Testis (tissue), 3 donors: Measurements from ENCODE around the gene RYR3. TPM values are rescaled to one million over a fixed set of nuclear protein-coding genes. Genes with fewer than 3 reads are reported as not detected.

Experiments used
- DNase-seq: peaks from one replicate; pipeline ENCODE4 v3.0.0-alpha.2; 2019
- H3K27ac ChIP-seq, 2 donors: fragments of 200-600 bp; sonication (generic); one replicate each; pipeline ENCODE4 v1.5.1; 2019
- H3K27me3 ChIP-seq: fragments of 200-600 bp; sonication (generic); one replicate; pipeline ENCODE4 v1.5.1; 2019
- H3K36me3 ChIP-seq: fragments of 200-600 bp; sonication (generic); one replicate; pipeline ENCODE4 v1.5.1; 2017; ENCODE audit warnings: low read depth; ENCODE audit errors: missing control alignments
- H3K4me1 ChIP-seq: fragments of 200-600 bp; sonication (generic); one replicate; pipeline ENCODE4 v1.5.1; 2019
- H3K4me3 ChIP-seq, 2 donors: fragments of 200-600 bp; sonication (generic); one replicate each; pipeline ENCODE4 v1.5.1; 2017 to 2019
- H3K9me3 ChIP-seq: fragments of 200-600 bp; sonication (generic); one replicate; pipeline ENCODE4 v1.5.1; 2017
- CTCF ChIP-seq, 3 experiments: fragments of 450-650 bp in 2 of 3; fragments of 200-600 bp in 1 of 3; sonication (generic) in 1 of 3; IDR thresholded peaks; one replicate each; pipeline ENCODE4 v1.5.1; 2016 to 2019; ENCODE audit warnings: antibody characterized with exemption in 3 of 3, mild to moderate bottlenecking in 2 of 3, moderate library complexity in 1 of 3
- POLR2A ChIP-seq: fragments of 450-650 bp; IDR thresholded peaks from one replicate; pipeline ENCODE4 v1.6.1; 2017; ENCODE audit warnings: antibody characterized with exemption, mild to moderate bottlenecking, moderate library complexity
- WGBS, 2 donors: methylation state at CpG; one replicate each; pipeline ENCODE4 v1.1.5; 2018; 5-methylcytosine and 5-hydroxymethylcytosine counted together
- intact Hi-C: fragments of 100-400 bp; cut with DNase I; formaldehyde crosslinking; loops from one replicate; pipeline ENCODE4 v1.15.1; 2023; ENCODE audit warnings: low total_unique reads
- polyA plus RNA-seq: library from polyadenylated mRNA; stranded (reverse); fragments of 350-450 nt; fragmentation: Illumina TruSeq; extraction: RNeasy Lipid Tissue Mini Kit (QIAGEN cat#74804); gene quantifications from one replicate; pipeline ENCODE4 v1.2.3, GENCODE V29; 2014; ENCODE audit warnings: low read depth, low replicate concordance; ENCODE audit not compliant: insufficient read depth
- total RNA-seq, 2 donors: library from RNA; depleted of rRNA; stranded (reverse); fragments of >200 nt; gene quantifications; one replicate each; pipeline ENCODE4 v1.2.3, GENCODE V29; 2016

RYR3 gene
- total and polyA plus RNA-seq, 3 donors from 2014 or later, result 4.3 to 7.6 (median 4.4) TPM

GRCh38 chr15:33292717-33293307 is 18.0 kb upstream of the RYR3 start:
- intact Hi-C loops, result no loop called here
- Histone ChIP-seq H3K9me3 (no peaks in the 10 kb centered on the region), H3K36me3 (no peaks in the 10 kb centered on the region), H3K27ac (no peak overlapping the region), H3K4me1 (no peaks in the 10 kb centered on the region), H3K27me3 (no peaks in the 10 kb centered on the region), H3K4me3 (no peak overlapping the region)
- peak; percentile 82 for DNase-seq
- TF ChIP-seq CTCF (IDR thresholded peaks at IDR 0.05) (peak; percentile 25 to 68 (median 67)), POLR2A (no peak)
- WGBS, 2 donors, result 28 to 39% methylated on average over 7 of the region's 7 CpGs

GRCh38 chr15:33293713-33294334 is 16.9 kb upstream of the RYR3 start:
- Histone ChIP-seq H3K9me3 (no peaks in the 10 kb centered on the region), H3K27ac (no peak overlapping the region), H3K36me3 (no peaks in the 10 kb centered on the region), H3K4me1 (no peaks in the 10 kb centered on the region), H3K4me3 (no peak overlapping the region), H3K27me3 (no peaks in the 10 kb centered on the region)
- WGBS, 2 donors, result 47 to 50% methylated on average over 11 to 19 of the region's 19 CpGs
- TF ChIP-seq CTCF (IDR thresholded peaks at IDR 0.05), result no peak
- TF ChIP-seq POLR2A, result no peak
- intact Hi-C loops, result no loop called here
- no peak for DNase-seq

- Histone ChIP-seq H3K27me3 (no peaks in the 10 kb centered on the region), H3K4me3 (no peak overlapping the region), H3K27ac (no peak overlapping the region), H3K4me1 (no peaks in the 10 kb centered on the region), H3K36me3 (no peaks in the 10 kb centered on the region), H3K9me3 (no peaks in the 10 kb centered on the region)
- no peak for DNase-seq
- TF ChIP-seq CTCF (IDR thresholded peaks at IDR 0.05), result no peak
- no peak for TF ChIP-seq POLR2A
- intact Hi-C loops, result no loop called here
Observed at GRCh38 chr15:33296050-33296449, 14.7 kb upstream of the RYR3 start.

DNA sequence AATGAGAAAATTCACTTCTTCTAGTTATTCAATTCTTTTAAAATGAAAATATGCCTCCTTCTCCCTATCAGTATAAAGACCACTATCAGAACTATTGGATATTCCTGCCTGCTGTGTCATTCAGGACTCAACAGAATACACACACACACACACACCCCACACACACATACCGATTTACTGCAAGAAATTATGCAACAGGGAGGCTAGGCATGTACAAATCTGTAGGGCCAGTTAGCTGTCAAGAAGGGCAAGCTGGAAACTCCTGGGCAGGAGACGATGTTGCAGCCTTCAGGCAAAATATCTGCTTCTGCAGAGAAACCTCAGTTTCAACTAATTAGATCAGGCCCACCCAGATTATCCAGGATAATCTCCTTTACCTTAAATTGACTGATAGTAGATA is 13.9 kb upstream of the RYR3 start:
- DNase-seq, result no peak
- Histone ChIP-seq H3K27me3 (no peaks in the 10 kb centered on the region), H3K4me1 (no peaks in the 10 kb centered on the region), H3K36me3 (no peaks in the 10 kb centered on the region), H3K4me3 (no peak overlapping the region), H3K27ac (no peak overlapping the region), H3K9me3 (no peaks in the 10 kb centered on the region)
- intact Hi-C loops, result no loop called here
- TF ChIP-seq CTCF (IDR thresholded peaks at IDR 0.05), result no peak
- no peak for TF ChIP-seq POLR2A
- WGBS, 2 donors, result 85 to 86% methylated on average over 2 of the region's 2 CpGs

DNA sequence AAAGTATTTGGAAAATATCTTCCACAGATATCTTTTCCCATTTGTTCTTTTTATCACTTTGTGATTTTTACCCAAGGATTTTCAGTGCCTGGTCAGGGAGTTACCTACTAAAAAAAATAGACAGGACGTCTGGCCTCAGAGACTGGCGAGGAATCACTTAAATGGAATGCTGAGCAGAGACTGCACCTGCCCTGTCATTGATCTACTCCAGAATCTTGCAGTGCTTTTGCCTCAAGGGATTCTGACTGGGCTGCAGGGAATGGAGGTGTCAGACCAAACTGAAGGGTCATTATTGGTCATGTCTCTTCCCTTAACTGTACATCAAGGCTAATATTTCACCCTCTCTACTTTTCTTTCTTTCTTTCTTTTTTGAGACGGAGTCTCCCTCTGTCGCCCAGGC is 12.1 kb upstream of the RYR3 start:
- no peak for DNase-seq
- TF ChIP-seq POLR2A, result no peak
- TF ChIP-seq CTCF (IDR thresholded peaks at IDR 0.05), result no peak
- intact Hi-C loops, result no loop called here
- H3K36me3 ChIP-seq, result no peaks in the 10 kb centered on the region
- 62 to 69% methylated on average over 4 of the region's 4 CpGs for WGBS, 2 donors
- H3K27me3 ChIP-seq, result no peaks in the 10 kb centered on the region
- H3K9me3 ChIP-seq, result no peaks in the 10 kb centered on the region
- H3K4me3 ChIP-seq, result no peak overlapping the region
- H3K4me1 ChIP-seq, result no peaks in the 10 kb centered on the region
- H3K27ac ChIP-seq, result no peak overlapping the region
